ENCODE measurements around the gene NBEA.
"Not testable (repeated sequence)": the region's sequence is repeated elsewhere in the genome, so short reads cannot be mapped to it uniquely, and the experiment has no call there.

The NBEA gene

GRCh38 chr13:35379663-35380062, 437.6 kb downstream of the NBEA start:
- no peak overlapping the region for H3K27ac ChIP-seq
- TF ChIP-seq ZFX (IDR thresholded peaks at IDR 0.05) = no peak
- TF ChIP-seq CTCF (conservative IDR thresholded peaks at IDR 0.05) = no peak

- no peak for TF ChIP-seq CTCF (conservative IDR thresholded peaks at IDR 0.05)
- no peak for TF ChIP-seq ZFX (IDR thresholded peaks at IDR 0.05)
- no peak overlapping the region for H3K27ac ChIP-seq
Observed at GRCh38 chr13:35387682-35388250, 445.7 kb downstream of the NBEA start.

- no peak overlapping the region for H3K27ac ChIP-seq
- no peak for TF ChIP-seq ZFX (IDR thresholded peaks at IDR 0.05)
- no peak for TF ChIP-seq CTCF (conservative IDR thresholded peaks at IDR 0.05)
Observed at GRCh38 chr13:35388441-35389355, 446.6 kb downstream of the NBEA start.

GRCh38 chr13:35389535-35389934, 447.5 kb downstream of the NBEA start:
- H3K27ac ChIP-seq = no peak overlapping the region
- TF ChIP-seq CTCF (conservative IDR thresholded peaks at IDR 0.05) = no peak
- TF ChIP-seq ZFX (IDR thresholded peaks at IDR 0.05) = no peak

- TF ChIP-seq CTCF (conservative IDR thresholded peaks at IDR 0.05) = no peak
- TF ChIP-seq ZFX (IDR thresholded peaks at IDR 0.05) = no peak
- no peak overlapping the region for H3K27ac ChIP-seq
Observed at GRCh38 chr13:35392768-35393167, 450.7 kb downstream of the NBEA start.

- H3K27ac ChIP-seq = no peak overlapping the region
- TF ChIP-seq ZFX (IDR thresholded peaks at IDR 0.05) (no peak), CTCF (conservative IDR thresholded peaks at IDR 0.05) (no peak)
Observed at GRCh38 chr13:35393886-35394285, 451.8 kb downstream of the NBEA start.

GRCh38 chr13:35408285-35408684, 466.2 kb downstream of the NBEA start:
- not testable (repeated sequence) for H3K27ac ChIP-seq
